Fibroblast of villous mesenchyme (primary cell): Measurements from ENCODE around the gene TRMT44. TPM values are rescaled to one million over a fixed set of nuclear protein-coding genes. Genes with fewer than 3 reads are reported as not detected.

Experiments
- DNase-seq: peaks from one replicate; pipeline ENCODE4 v3.0.0-alpha.2; 2010; ENCODE audit warnings: low read depth
- H3K4me3 ChIP-seq: 2 replicates; pipeline ENCODE4 v1.5.1; 2011; ENCODE audit warnings: low read depth, mild to moderate bottlenecking, low read length
- total RNA-seq: library from RNA; depleted of rRNA; stranded (reverse); fragments of >200 nt; gene quantifications from 2 replicates; pipeline ENCODE4 v1.2.3, GENCODE V29; 2012
- TF ChIP-seq, protein P1 (sequence below): IDR thresholded peaks from 2 replicates; pipeline ENCODE4 v1.5.1; 2012; ENCODE audit warnings: low read depth, mild to moderate bottlenecking, low read length; ENCODE audit not compliant: insufficient read depth

TRMT44 gene
- total RNA-seq, 1 donor, result 19.4 TPM

GRCh38 chr4:8401665-8402064 lies 38.9 kb upstream of the TRMT44 start:
- no peak for DNase-seq
- TF ChIP-seq, protein P1, sequence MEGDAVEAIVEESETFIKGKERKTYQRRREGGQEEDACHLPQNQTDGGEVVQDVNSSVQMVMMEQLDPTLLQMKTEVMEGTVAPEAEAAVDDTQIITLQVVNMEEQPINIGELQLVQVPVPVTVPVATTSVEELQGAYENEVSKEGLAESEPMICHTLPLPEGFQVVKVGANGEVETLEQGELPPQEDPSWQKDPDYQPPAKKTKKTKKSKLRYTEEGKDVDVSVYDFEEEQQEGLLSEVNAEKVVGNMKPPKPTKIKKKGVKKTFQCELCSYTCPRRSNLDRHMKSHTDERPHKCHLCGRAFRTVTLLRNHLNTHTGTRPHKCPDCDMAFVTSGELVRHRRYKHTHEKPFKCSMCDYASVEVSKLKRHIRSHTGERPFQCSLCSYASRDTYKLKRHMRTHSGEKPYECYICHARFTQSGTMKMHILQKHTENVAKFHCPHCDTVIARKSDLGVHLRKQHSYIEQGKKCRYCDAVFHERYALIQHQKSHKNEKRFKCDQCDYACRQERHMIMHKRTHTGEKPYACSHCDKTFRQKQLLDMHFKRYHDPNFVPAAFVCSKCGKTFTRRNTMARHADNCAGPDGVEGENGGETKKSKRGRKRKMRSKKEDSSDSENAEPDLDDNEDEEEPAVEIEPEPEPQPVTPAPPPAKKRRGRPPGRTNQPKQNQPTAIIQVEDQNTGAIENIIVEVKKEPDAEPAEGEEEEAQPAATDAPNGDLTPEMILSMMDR, result no peak
- H3K4me3 ChIP-seq, result no peak overlapping the region

- TF ChIP-seq, protein P1, result no peak
- no peak for DNase-seq
- H3K4me3 ChIP-seq, result no peak overlapping the region
Measured at GRCh38 chr4:8402181-8402597, 38.4 kb upstream of the TRMT44 start.

DNA sequence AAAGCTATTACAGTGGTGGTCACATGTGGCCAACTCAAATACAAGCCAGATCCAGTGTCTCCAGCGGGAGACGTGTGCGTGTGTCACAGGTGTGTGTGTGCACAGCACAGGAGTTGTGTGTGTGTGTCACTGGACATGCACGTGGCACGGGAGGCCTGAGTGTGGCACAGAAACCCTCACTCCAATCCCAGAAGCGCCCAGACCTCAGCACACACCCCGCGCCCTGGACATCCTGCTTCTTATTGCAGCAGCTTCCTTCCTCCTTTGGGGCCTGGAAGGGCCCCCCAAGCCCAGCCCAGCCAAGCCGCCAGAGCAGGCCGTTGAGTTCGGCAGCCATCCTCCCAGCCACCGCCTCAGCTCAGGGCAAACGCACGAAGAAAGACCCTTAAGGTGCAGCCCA lies 37.9 kb upstream of the TRMT44 start:
- no peak overlapping the region for H3K4me3 ChIP-seq
- no peak for DNase-seq
- TF ChIP-seq, protein P1, result no peak

- no peak overlapping the region for H3K4me3 ChIP-seq
- TF ChIP-seq, protein P1, result peak; percentile 93
- peak; percentile 82 for DNase-seq
Measured at GRCh38 chr4:8403173-8403753, 37.3 kb upstream of the TRMT44 start.

DNA sequence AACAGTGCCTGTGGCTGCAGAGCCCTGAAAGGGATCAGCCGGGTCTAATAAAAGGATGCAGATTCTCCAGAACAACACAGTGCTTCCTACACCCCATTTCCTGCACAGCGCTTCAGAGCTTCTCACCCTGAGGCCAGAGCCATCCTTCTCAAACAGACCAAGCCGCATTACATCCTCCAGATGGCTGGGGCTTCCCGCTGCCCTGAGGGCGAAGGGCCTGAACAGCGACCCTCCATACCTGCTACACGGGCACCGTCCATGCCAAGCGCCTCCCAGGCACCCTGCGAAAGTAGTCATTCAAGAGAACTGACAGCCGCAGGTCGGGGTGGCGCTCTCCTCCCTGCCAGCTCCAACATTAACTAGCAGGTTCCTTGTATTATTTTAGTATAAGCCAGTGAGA lies 36.6 kb upstream of the TRMT44 start:
- TF ChIP-seq, protein P1, result no peak
- H3K4me3 ChIP-seq, result no peak overlapping the region
- DNase-seq, result no peak

- DNase-seq, result no peak
- TF ChIP-seq, protein P1, result no peak
- H3K4me3 ChIP-seq, result no peak overlapping the region
Measured at GRCh38 chr4:8404791-8405515, 35.6 kb upstream of the TRMT44 start.
